Muscle layer of colon (tissue), 2 donors: Measurements from ENCODE around the gene UGT2A3.

Experiments
- H3K27ac ChIP-seq: one replicate; pipeline ENCODE4 v1.7.0; 2013; ENCODE audit warnings: low read depth, mild to moderate bottlenecking, low read length, moderate library complexity
- H3K27me3 ChIP-seq, 2 donors: one replicate each; pipeline ENCODE4 v1.7.0; 2013; ENCODE audit warnings: low read length in 2 of 2, mild to moderate bottlenecking in 2 of 2; ENCODE audit not compliant: insufficient read depth in 2 of 2, control insufficient read depth in 1 of 2
- H3K36me3 ChIP-seq: one replicate; pipeline ENCODE4 v1.7.0; 2013; ENCODE audit warnings: mild to moderate bottlenecking, low read length; ENCODE audit not compliant: insufficient read depth
- H3K4me1 ChIP-seq: one replicate; pipeline ENCODE4 v1.7.0; 2013; ENCODE audit warnings: mild to moderate bottlenecking, low read length; ENCODE audit not compliant: insufficient read depth
- H3K4me3 ChIP-seq, 2 donors: one replicate each; pipeline ENCODE4 v1.7.0; 2013; ENCODE audit warnings: low read length in 2 of 2, low read depth in 1 of 2, mild to moderate bottlenecking in 1 of 2, moderate library complexity in 1 of 2
- H3K9ac ChIP-seq: one replicate; pipeline ENCODE4 v1.7.0; 2013; ENCODE audit warnings: low read length
- H3K9me3 ChIP-seq: one replicate; pipeline ENCODE4 v1.7.0; 2013; ENCODE audit warnings: mild to moderate bottlenecking, low read length
- donor health status: abdominal sarcoma.
- donor health status: Adenocarcinoma of cecum.

Gene UGT2A3

DNA sequence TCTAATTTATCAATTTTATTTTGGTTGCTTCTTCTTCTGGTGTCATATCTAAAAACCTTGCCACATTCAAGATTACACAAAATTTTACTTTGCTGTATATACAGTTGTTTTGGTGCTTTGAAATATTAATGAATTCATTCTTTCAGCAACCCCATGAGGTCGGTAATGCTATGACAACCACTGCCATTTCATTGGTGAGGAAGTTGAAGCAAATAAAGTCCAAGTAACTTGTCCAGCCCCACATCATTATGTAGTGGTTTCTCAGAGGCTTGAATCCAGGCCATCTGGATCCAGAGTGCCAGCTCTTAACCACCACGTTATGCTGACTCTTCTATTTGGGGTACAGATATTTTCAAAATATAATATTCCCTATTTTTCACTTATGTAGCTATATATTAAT lies 42.2 kb downstream of the UGT2A3 start:
- Histone ChIP-seq H3K27me3 (no peaks in the 10 kb centered on the region), H3K4me3 (no peak overlapping the region), H3K36me3 (no peaks in the 10 kb centered on the region), H3K4me1 (peaks cover 19% of the 10 kb centered on the region), H3K9ac (no peak overlapping the region), H3K27ac (no peak overlapping the region), H3K9me3 (no peaks in the 10 kb centered on the region)

DNA sequence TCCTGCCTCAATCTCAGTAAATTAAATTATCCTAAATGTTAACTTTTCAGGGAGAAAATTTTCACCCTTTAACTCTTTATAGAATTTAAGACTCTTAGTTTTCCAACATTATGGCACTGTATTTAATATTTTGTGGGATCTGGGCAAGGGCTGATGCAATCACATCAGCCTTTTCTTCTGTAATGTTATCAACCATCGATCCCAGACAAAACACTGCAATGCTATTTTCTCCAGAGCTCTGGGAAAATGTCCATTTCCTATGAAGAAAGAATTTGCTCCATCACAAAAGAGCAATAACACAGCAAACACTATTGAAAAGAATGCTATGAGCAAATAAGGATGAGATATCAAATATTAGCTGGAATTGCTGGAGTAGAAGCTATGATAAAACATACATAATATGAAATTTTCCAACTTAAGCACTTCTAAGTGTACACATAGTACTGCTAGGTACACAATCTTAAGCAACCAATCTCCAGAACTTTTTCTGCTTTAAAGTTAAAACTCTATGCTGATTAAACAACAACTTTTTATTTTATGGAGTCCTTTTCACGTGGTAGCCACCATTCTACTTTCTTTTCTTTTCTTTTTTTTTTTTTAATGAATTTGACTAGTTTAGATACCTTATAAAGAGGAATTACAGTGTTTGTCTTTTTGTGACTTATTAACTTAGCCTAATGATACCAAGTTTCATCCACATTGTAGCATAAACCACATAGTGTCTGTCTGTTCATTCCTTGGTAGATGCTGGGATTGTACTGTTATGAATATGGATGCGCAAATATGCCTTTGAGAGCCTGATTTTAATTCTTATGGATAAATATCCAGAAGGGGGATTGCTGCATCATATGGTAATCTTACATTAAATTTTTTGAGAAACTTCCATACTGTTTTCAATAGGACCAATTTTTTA lies 43.6 kb downstream of the UGT2A3 start:
- H3K9me3 ChIP-seq, result no peaks in the 10 kb centered on the region
- peaks cover 21% of the 10 kb centered on the region for H3K4me1 ChIP-seq
- no peaks in the 10 kb centered on the region for H3K27me3 ChIP-seq
- H3K27ac ChIP-seq, result no peak overlapping the region
- no peak overlapping the region for H3K4me3 ChIP-seq
- no peaks in the 10 kb centered on the region for H3K36me3 ChIP-seq
- H3K9ac ChIP-seq, result no peak overlapping the region

DNA sequence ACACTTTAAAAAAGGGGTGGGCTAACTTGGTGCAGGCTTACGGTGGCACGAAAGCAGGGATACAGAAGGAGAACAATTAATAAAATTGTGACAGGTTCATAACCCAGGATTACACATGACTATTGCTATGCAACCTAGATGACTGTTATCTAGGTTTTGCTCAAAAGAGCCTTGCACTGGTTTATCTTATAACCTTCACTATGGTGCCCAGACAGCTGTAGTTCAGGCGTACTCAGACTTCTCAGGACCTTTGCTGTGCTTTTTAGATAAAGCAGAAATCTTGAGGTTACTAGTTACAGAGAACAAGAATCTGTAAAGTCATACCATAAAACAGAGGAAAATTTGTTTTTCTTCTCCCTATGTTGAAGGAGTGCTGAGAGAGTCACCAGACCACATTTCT lies 44.4 kb downstream of the UGT2A3 start:
- peaks cover 21% of the 10 kb centered on the region for H3K4me1 ChIP-seq
- no peaks in the 10 kb centered on the region for H3K36me3 ChIP-seq
- H3K9ac ChIP-seq, result no peak overlapping the region
- no peaks in the 10 kb centered on the region for H3K27me3 ChIP-seq
- no peak overlapping the region for H3K4me3 ChIP-seq
- no peaks in the 10 kb centered on the region for H3K9me3 ChIP-seq
- no peak overlapping the region for H3K27ac ChIP-seq

GRCh38 chr4:68906780-68907137 lies 44.8 kb downstream of the UGT2A3 start:
- H3K36me3 ChIP-seq, result no peaks in the 10 kb centered on the region
- H3K27me3 ChIP-seq, result no peaks in the 10 kb centered on the region
- H3K27ac ChIP-seq, result no peak overlapping the region
- peaks cover 21% of the 10 kb centered on the region for H3K4me1 ChIP-seq
- H3K4me3 ChIP-seq, result no peak overlapping the region
- H3K9ac ChIP-seq, result no peak overlapping the region
- no peaks in the 10 kb centered on the region for H3K9me3 ChIP-seq

DNA sequence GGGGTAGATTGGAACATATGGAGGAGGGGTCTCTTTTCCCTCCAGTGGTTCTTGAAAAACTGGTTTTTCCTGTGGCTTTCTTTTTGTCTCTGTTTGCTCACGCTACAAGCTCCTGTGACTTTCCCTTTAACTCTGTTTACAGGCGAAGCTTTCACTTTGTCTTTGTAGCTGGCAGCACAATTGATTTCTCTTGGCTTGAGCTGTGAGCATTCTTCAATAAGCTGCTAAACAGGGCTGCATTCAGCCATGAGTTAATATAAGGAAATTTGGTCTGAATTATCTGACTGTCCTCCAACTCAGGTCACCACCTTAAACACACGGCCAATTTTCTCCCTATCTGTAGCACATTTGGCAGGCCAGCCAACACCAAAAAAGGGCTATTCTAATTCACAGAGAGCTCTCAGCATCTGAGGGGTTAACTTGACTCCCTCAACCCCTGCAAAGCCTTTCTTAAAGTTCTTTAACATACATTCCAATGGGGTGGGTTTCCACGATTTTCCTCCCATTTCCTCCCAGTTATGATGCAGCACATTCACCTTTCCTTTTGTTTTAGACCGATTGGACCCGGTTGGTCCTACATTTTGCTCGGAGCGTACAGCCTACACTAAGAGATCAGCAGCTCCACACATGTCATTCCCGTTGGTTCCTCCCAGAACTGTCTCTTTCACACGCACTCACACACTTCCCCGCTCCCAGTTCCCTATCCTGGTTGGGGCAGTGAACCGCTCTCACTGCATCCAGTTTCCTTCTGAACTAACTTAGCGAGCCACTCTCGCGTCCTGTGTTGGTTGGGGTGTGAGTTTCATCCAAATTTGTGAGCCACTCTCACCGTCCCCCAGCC lies 45.4 kb downstream of the UGT2A3 start:
- H3K9me3 ChIP-seq, result no peaks in the 10 kb centered on the region
- H3K9ac ChIP-seq, result no peak overlapping the region
- peaks cover 21% of the 10 kb centered on the region for H3K4me1 ChIP-seq
- peak overlapping the region; percentile 16 for H3K27ac ChIP-seq
- no peaks in the 10 kb centered on the region for H3K36me3 ChIP-seq
- H3K27me3 ChIP-seq, result no peaks in the 10 kb centered on the region
- peak overlapping the region; percentile 2 to 37 for H3K4me3 ChIP-seq

GRCh38 chr4:68905598-68905938 lies 46.0 kb downstream of the UGT2A3 start:
- Histone ChIP-seq H3K9ac (no peak overlapping the region), H3K27ac (peak overlapping the region; percentile 16), H3K27me3 (no peaks in the 10 kb centered on the region), H3K4me1 (peaks cover 21% of the 10 kb centered on the region), H3K9me3 (no peaks in the 10 kb centered on the region), H3K36me3 (no peaks in the 10 kb centered on the region), H3K4me3 (peak overlapping the region; percentile 2 to 37)

DNA sequence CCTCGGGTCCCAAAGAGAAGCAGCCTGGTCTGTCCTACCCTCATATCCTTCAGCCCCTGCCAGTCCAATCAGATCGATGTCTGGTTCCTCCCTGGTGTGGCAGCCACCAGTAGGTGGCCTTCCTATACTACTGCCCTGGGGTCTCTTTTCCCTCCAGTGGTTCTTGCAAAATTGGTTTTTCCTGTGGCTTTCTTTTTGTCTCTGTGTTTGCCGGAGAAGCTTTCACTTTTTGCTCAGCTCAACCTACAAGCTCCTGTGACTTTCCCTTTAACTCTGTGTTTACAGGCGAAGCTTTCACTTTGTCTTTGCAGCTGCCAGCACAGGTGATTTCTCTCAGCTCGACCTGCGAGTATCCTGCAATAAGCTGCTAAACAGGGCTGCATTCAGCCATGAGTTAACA lies 46.8 kb downstream of the UGT2A3 start:
- Histone ChIP-seq H3K27ac (no peak overlapping the region), H3K36me3 (no peaks in the 10 kb centered on the region), H3K9me3 (no peaks in the 10 kb centered on the region), H3K27me3 (no peaks in the 10 kb centered on the region), H3K4me1 (peaks cover 21% of the 10 kb centered on the region), H3K4me3 (peak overlapping the region in 1 of 2 donors; percentile 27), H3K9ac (no peak overlapping the region)

- no peaks in the 10 kb centered on the region for H3K9me3 ChIP-seq
- no peak overlapping the region for H3K9ac ChIP-seq
- H3K4me3 ChIP-seq, result no peak overlapping the region
- no peaks in the 10 kb centered on the region for H3K27me3 ChIP-seq
- no peak overlapping the region for H3K27ac ChIP-seq
- H3K4me1 ChIP-seq, result no peaks in the 10 kb centered on the region
- no peaks in the 10 kb centered on the region for H3K36me3 ChIP-seq
These were observed 54.9 kb downstream of the UGT2A3 start for GRCh38 chr4:68896749-68897148.

DNA sequence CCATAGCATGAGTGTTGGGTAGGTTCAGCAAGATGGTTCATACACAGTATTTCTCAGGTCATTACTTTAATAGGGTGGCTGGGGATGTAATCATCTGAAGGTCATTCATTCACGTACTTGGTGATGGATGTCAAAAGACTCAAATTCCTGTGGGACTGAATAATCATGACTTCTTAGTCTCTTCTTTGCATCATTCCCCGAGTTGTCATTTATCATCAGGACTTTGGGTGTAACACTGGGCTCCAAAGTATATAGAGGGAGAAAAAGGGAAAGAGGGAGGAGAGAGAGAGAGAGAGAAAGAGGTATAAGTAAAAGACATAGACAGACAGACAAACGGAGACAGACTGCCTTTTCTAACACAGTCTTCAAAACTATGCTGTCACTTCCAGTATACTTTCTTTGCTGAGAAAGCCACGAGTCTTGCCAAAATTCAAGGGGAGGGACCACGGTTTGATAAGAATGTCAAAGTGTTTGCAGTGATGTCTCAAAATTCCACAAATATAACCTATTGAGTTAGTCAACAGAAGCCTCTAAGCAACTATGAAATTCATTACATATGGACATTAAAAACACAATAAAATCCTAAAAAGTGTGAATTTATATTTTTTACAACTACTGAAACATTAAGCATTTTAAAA lies 55.9 kb downstream of the UGT2A3 start:
- H3K27me3 ChIP-seq, result no peaks in the 10 kb centered on the region
- no peak overlapping the region for H3K9ac ChIP-seq
- H3K27ac ChIP-seq, result no peak overlapping the region
- H3K4me3 ChIP-seq, result no peak overlapping the region
- H3K9me3 ChIP-seq, result no peaks in the 10 kb centered on the region
- no peaks in the 10 kb centered on the region for H3K4me1 ChIP-seq
- no peaks in the 10 kb centered on the region for H3K36me3 ChIP-seq

DNA sequence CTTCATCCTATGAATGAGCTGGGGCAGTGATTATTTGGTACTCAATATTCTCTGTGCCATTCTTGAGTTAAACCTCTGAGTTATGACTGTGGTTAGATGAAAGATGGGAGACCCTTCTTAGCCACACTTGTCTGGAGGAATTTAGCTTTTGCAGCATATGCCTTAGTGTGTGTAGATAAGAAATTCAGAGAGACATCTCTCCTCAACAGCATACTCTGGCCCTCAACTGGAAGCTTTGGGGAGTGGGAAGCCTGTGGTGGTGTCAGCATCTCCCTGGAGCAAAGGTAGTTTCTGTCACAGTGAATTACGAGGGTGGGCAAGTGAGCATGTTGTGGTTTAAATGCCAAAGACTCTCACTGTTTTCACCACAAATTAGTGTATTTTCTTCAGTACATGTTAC lies 58.7 kb downstream of the UGT2A3 start:
- H3K36me3 ChIP-seq, result no peaks in the 10 kb centered on the region
- no peak overlapping the region for H3K27ac ChIP-seq
- H3K4me3 ChIP-seq, result no peak overlapping the region
- H3K9me3 ChIP-seq, result no peaks in the 10 kb centered on the region
- no peaks in the 10 kb centered on the region for H3K4me1 ChIP-seq
- no peak overlapping the region for H3K9ac ChIP-seq
- H3K27me3 ChIP-seq, result no peaks in the 10 kb centered on the region

GRCh38 chr4:68891678-68892077 lies 59.9 kb downstream of the UGT2A3 start:
- Histone ChIP-seq H3K4me3 (no peak overlapping the region), H3K9me3 (no peaks in the 10 kb centered on the region), H3K36me3 (no peaks in the 10 kb centered on the region), H3K27ac (no peak overlapping the region), H3K9ac (no peak overlapping the region), H3K4me1 (no peaks in the 10 kb centered on the region), H3K27me3 (no peaks in the 10 kb centered on the region)
